Measurements from ENCODE around the gene CEP131. TPM values are rescaled to one million over a fixed set of nuclear protein-coding genes. Genes with fewer than 3 reads are reported as not detected.
A peak's percentile ranks its signal among the peaks of the same experiment; 100 is the strongest.

CEP131 gene
- polyA plus RNA-seq, 1 donor from 2014 or later, result 21.3 TPM

DNA sequence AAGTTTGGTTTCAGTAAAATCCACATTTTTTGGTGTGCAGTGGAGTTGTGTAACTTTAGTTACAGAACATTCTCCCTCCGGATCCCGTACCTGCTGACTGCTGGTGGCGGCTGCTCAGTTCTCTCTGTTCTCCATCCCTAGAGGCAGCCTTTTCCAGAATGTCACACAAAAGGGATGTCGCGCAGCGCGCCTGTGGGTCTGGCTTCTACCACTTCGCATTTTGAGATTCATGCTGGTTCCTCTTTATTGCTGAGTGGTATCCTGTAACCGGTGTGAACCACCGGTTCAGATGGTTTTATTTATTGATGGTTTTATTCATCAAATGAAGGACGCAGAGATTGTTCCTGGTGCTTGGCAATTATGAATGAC is 981 bp upstream of the CEP131 start:
- H2AFZ ChIP-seq (ENCODE audit: low read depth, low read length), result no peak overlapping the region
- TF ChIP-seq, protein P1, sequence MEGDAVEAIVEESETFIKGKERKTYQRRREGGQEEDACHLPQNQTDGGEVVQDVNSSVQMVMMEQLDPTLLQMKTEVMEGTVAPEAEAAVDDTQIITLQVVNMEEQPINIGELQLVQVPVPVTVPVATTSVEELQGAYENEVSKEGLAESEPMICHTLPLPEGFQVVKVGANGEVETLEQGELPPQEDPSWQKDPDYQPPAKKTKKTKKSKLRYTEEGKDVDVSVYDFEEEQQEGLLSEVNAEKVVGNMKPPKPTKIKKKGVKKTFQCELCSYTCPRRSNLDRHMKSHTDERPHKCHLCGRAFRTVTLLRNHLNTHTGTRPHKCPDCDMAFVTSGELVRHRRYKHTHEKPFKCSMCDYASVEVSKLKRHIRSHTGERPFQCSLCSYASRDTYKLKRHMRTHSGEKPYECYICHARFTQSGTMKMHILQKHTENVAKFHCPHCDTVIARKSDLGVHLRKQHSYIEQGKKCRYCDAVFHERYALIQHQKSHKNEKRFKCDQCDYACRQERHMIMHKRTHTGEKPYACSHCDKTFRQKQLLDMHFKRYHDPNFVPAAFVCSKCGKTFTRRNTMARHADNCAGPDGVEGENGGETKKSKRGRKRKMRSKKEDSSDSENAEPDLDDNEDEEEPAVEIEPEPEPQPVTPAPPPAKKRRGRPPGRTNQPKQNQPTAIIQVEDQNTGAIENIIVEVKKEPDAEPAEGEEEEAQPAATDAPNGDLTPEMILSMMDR (IDR thresholded peaks at IDR 0.05; ENCODE audit: poor library complexity, severe bottlenecking), result no peak
- no peak for TF ChIP-seq MXI1 (conservative IDR thresholded peaks at IDR 0.05; ENCODE audit: poor library complexity, severe bottlenecking)
- no peak for TF ChIP-seq EP300 (conservative IDR thresholded peaks at IDR 0.05; ENCODE audit: poor library complexity, severe bottlenecking)
- TF ChIP-seq, protein P2, sequence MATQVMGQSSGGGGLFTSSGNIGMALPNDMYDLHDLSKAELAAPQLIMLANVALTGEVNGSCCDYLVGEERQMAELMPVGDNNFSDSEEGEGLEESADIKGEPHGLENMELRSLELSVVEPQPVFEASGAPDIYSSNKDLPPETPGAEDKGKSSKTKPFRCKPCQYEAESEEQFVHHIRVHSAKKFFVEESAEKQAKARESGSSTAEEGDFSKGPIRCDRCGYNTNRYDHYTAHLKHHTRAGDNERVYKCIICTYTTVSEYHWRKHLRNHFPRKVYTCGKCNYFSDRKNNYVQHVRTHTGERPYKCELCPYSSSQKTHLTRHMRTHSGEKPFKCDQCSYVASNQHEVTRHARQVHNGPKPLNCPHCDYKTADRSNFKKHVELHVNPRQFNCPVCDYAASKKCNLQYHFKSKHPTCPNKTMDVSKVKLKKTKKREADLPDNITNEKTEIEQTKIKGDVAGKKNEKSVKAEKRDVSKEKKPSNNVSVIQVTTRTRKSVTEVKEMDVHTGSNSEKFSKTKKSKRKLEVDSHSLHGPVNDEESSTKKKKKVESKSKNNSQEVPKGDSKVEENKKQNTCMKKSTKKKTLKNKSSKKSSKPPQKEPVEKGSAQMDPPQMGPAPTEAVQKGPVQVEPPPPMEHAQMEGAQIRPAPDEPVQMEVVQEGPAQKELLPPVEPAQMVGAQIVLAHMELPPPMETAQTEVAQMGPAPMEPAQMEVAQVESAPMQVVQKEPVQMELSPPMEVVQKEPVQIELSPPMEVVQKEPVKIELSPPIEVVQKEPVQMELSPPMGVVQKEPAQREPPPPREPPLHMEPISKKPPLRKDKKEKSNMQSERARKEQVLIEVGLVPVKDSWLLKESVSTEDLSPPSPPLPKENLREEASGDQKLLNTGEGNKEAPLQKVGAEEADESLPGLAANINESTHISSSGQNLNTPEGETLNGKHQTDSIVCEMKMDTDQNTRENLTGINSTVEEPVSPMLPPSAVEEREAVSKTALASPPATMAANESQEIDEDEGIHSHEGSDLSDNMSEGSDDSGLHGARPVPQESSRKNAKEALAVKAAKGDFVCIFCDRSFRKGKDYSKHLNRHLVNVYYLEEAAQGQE (IDR thresholded peaks at IDR 0.05; ENCODE audit: borderline replicate concordance), result no peak
- no peak for TF ChIP-seq TAF1 (IDR thresholded peaks at IDR 0.05; ENCODE audit: low read depth)
- TF ChIP-seq POLR2AphosphoS5 (IDR thresholded peaks at IDR 0.05), result no peak
- no peak for TF ChIP-seq EZH2 (IDR thresholded peaks at IDR 0.05; ENCODE audit: borderline replicate concordance, insufficient read depth, low read length, poor library complexity, severe bottlenecking)
- no peak for TF ChIP-seq SMC3 (conservative IDR thresholded peaks at IDR 0.05; ENCODE audit: poor library complexity)
- no peak for TF ChIP-seq RAD21 (conservative IDR thresholded peaks at IDR 0.05)
- no peaks in the 10 kb centered on the region for H3K27me3 ChIP-seq (ENCODE audit: insufficient read depth, low read depth, low read length)
- H3K9ac ChIP-seq (ENCODE audit: low read length), result no peak overlapping the region
- no peak overlapping the region for H3K4me2 ChIP-seq (ENCODE audit: low read length)
- peaks cover 14% of the 10 kb centered on the region for H3K79me2 ChIP-seq (replicated peaks; ENCODE audit: insufficient read depth, low read length)
- H3F3A ChIP-seq (ENCODE audit: insufficient read depth, low read length, poor library complexity, severe bottlenecking), result no peaks in the 10 kb centered on the region
- H3K9me2 ChIP-seq (ENCODE audit: insufficient read depth, low read length), result no peaks in the 10 kb centered on the region
- no peaks in the 10 kb centered on the region for H4K20me1 ChIP-seq (ENCODE audit: insufficient read depth)
- H3K9me3 ChIP-seq (ENCODE audit: low read length), result no peaks in the 10 kb centered on the region
- H3K4me3 ChIP-seq (ENCODE audit: low read length), result peak overlapping the region; percentile 92
- H3K36me3 ChIP-seq (ENCODE audit: insufficient read depth, low read length), result no peaks in the 10 kb centered on the region
- H3K27ac ChIP-seq (ENCODE audit: low read length), result no peak overlapping the region

DNA sequence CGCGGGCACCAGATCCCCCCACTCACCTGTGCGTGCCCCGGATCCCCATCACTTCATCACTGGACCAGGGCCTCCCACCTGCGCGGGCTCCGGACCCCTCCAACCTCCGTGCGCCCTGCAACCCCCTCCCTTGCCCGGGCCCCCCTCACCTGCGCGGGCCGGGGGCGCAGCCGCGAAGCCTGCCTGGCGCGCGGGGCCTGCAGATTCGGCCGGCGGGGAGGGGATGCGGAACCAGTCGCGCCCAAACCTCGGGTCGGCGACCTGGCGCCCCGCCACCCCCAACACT is 202 bp downstream of the CEP131 start:
- no peaks in the 10 kb centered on the region for H3F3A ChIP-seq (ENCODE audit: insufficient read depth, low read length, poor library complexity, severe bottlenecking)
- H3K9me3 ChIP-seq (ENCODE audit: low read length), result no peaks in the 10 kb centered on the region
- H3K9me2 ChIP-seq (ENCODE audit: insufficient read depth, low read length), result no peaks in the 10 kb centered on the region
- no peaks in the 10 kb centered on the region for H3K36me3 ChIP-seq (ENCODE audit: insufficient read depth, low read length)
- H4K20me1 ChIP-seq (ENCODE audit: insufficient read depth), result no peaks in the 10 kb centered on the region
- TF ChIP-seq POLR2AphosphoS5 (IDR thresholded peaks at IDR 0.05) (no peak), RAD21 (conservative IDR thresholded peaks at IDR 0.05) (no peak), MXI1 (conservative IDR thresholded peaks at IDR 0.05; ENCODE audit: poor library complexity, severe bottlenecking) (no peak), EP300 (conservative IDR thresholded peaks at IDR 0.05; ENCODE audit: poor library complexity, severe bottlenecking) (no peak), SMC3 (conservative IDR thresholded peaks at IDR 0.05; ENCODE audit: poor library complexity) (peak; percentile 32), EZH2 (IDR thresholded peaks at IDR 0.05; ENCODE audit: borderline replicate concordance, insufficient read depth, low read length, poor library complexity, severe bottlenecking) (no peak), TAF1 (IDR thresholded peaks at IDR 0.05; ENCODE audit: low read depth) (no peak)
- TF ChIP-seq, protein P1 (IDR thresholded peaks at IDR 0.05; ENCODE audit: poor library complexity, severe bottlenecking), result peak; percentile 15
- TF ChIP-seq, protein P2 (IDR thresholded peaks at IDR 0.05; ENCODE audit: borderline replicate concordance), result no peak
- H3K4me2 ChIP-seq (ENCODE audit: low read length), result peak overlapping the region; percentile 84
- H3K79me2 ChIP-seq (replicated peaks; ENCODE audit: insufficient read depth, low read length), result peaks cover 14% of the 10 kb centered on the region
- no peaks in the 10 kb centered on the region for H3K27me3 ChIP-seq (ENCODE audit: insufficient read depth, low read depth, low read length)
- H3K9ac ChIP-seq (ENCODE audit: low read length), result peak overlapping the region; percentile 71
- no peak overlapping the region for H2AFZ ChIP-seq (ENCODE audit: low read depth, low read length)
- H3K27ac ChIP-seq (ENCODE audit: low read length), result no peak overlapping the region
- H3K4me3 ChIP-seq (ENCODE audit: low read length), result peak overlapping the region; percentile 92
